HS-5 (cell line): ENCODE data around the gene MRPS31.

Source experiments
- DNase-seq: peaks from one replicate; pipeline ENCODE4 v3.0.0-alpha.2; 2012; ENCODE audit warnings: low read depth

The MRPS31 gene

DNA sequence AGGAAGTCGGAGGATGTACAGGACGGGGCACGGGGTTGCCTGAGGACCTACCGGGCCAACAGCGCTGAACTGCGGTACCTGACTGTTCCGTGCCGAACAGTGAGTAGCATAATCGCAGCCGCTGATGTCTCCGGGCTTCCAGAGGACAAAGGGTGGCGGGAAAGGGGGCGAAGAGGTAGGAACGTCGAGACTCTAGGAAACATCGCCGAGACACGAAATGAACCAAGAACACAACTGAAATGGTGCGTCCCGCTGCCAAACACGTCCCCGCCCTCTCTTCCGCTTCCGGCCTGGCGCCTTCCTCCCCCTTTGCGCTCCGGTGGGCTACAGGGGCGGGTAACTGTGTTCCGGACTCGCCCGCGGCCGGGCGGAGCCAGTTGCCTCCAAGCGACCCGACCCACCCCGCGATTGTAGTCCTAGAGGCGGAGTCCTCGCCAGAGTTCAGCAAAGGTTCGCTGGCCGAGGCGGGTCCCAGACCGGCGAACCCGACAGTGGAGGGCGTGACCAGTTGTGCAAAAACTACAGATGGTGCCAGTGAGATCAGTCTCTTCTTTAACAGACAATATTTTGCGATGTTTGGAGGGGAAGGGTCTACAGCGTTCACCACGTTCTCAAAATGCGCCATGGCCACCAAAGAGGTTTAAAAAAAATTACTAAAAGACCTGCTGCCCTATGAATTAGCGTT lies at the start of gene MRPS31:
Gene MRPS31, minus strand, starts transcription at position 257 of the 685 bp plus-strand sequence. Its CDS starts 54 bp downstream, at position 203.
- peak; percentile 63 for DNase-seq

DNA sequence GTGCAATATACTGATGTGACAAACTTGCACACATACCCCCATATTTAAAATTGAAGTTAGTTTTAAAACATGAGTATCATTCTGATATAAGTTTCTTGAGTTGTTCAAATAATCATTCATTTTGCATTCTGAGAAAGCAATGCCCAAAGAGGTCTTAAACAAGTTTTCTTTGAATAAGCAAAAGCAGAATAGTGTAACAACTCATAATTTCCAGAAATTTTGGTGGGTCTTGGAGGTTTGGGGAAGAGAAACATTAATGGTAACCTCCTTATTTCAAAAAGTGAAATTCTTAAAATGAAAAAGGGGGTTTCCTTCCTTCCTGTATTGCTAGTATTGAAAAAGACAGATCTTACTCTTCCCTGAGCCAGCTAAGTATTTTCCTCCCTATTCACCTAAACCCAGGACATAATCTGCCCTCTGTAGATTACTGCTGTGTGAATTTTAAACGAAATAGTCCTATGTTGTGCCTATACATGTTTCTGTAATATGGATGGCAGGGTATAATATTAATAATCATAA lies 48.9 kb upstream of the MRPS31 start:
- no peak for DNase-seq

DNA sequence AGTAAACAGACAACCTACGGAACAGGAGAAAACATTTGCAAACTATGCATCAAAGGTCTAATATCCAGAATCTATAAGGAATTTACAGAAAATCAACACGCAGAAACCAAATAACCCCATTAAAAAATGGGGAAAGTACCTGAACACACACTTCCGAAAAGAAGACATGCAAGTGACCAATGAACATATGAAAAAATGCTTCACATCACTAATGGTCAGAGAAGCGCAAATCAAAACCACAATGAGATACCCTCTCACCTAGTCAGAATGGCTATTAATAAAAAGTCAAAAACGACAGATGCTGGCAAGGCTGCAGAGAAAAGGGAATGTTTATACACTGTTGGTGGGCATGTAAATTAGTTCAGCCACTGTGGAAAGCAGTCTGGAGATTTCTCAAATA lies 47.9 kb upstream of the MRPS31 start:
- no peak for DNase-seq

DNA sequence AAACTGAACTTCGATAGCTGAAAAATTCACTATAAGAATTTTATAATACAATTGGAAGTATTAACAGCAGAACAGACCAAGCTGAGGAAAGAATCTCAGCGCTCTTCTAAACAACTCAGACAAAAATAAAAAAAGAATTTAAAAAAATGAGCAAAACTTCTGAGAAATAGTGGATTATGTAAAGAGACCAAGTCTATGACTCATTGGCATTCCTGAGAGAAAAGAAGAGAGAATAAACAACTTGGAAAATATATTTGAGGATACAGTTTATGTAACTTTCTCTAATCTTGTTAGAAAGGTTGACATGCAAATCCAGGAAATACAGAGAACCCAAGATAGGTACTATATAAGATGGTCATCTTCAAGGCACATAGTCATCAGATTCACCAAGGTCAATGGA lies 43.8 kb upstream of the MRPS31 start:
- no peak for DNase-seq

DNA sequence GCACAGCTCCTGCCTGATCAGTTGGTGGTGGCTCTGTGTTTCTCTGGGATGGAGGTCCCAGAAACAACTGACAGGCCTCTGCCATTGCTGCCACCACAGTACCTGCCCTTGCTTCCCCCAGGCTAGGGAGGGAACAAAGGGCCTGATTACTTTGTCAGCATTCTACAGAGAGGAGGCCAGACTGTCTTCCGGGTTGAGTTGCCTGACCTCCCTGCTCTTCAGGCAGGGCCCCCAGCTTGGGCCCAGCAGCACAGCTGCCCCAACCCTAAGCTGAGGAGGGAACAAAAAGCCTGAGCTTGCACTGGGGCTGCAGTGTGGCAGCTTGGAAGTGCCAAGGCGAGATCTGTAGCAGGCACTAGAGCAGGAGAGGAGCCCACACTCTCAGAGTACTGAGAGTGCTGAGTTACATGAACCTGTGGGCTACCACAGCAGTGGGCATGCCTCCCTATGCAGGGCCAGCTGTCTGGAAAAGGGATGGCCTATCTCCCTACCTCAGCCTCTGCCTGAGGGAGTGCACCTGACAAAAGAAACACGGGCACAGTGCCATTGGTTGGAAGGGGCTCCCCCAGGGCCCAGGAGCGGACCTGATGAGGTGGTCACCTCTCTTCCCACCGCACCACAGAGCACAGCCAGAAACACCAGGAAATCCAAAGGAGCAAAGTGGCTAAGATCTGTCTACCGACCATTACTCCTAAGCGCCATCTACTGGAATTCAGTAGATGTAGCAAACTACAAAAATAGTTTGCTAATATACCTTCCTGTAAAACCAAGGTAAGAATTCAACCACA lies 42.9 kb upstream of the MRPS31 start:
- DNase-seq: no peak

DNA sequence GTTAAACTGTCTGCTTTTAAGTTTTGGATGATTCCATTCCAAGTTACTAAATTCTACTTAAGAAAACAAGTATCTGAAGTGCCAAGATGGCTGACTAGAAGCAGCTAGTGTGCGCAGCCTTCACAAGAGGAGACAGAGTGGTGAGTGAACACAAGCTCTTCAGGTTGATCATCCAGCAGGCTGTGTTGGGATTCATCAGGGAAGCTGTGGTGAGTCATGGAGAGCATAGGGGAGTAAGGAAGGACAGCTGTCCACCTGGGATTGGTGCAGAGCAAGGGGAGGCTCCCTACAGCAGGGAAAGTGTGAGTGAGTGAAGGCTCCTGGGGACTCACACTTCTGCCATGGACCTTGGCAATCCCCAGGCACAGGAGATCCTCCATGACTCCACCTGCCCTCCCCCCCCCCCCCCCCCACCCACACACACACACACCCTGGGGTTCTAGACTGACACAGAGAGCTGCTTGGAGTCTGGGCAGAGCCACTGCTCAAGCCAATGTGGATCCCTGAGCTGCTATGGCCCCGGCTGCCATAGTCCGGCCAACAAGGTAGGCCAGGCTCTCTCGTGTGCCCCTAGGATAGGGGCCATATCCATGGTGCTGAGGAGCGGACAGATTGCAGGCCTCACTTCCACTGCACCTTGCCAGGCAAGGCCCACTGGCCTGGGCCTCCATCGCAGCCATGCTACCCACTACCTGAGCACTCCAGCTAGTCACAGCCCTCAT lies 41.9 kb upstream of the MRPS31 start:
- DNase-seq: no peak

DNA sequence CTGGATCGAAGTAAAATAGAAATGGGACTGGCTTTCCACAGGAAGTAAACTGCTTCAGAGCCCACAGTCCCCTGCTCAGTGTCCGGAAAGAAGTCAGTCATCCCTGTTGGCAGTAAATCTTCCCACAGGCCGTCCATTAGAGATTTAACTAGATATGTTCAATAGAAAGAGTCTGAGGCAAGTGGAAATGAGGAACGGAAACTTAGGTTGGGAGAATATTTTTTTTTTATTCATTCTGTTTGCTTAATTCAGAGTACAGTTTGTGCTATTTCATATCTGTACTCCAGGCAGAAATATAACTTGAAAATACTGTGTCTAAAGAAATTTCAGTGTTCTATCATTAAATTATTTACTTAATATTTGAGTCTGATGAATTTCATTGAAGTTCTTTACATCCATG lies 41.1 kb upstream of the MRPS31 start:
- no peak for DNase-seq

DNA sequence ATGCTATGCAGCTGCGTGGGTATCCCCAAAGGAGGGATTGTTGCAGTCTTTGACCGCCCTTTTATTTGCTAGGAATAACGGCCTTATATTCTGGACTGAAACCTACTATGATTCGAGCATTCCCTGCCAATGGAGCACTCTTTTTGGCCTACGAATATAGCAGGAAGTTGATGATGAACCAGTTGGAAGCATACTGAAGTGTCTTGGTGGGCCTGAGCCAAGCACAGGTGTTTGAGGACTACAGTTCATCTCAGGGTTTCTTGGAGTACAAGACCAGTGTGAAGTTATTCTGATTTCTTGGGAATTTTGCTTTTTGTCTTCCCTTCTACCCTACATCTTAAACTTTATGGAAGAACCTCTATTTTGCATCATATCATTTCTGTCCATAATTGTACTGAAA lies 38.5 kb upstream of the MRPS31 start:
- no peak for DNase-seq

DNA sequence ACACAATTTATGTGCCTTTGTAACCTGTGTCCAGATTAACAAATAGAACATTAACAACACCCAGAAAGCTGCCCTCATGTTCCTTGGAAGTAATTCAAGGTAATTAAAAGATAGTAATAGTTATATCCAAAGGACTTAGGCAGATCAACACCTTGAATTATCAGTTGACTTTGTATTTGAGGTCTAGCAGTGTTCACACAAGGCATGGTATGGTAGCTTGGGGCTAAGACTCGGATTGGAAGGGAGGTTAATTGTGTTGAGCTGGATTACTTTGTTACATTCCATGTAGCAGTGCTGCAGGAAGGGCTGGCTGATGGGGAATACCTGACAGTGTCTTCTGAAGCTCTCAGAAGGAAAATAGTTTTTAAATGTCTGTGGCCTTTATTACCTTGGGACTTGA lies 35.3 kb upstream of the MRPS31 start:
- no peak for DNase-seq

DNA sequence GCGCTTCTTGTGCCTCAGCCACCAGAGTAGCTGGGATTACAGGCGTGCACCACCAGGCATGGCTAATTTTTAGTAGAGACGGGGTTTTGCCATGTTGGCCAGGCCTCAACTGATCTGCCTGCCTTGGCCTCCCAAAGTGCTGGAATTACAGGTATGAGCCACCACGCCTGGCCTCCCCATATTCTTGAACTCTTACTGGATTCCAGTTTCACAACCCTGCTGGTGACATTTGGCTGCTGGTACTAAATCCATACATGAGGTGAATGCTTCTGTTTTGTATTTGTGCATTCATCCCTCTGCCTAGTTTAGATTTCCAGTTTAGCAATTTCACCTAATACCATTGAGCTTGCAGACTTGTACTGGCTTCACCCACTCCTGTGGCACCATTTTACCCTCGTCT lies 32.3 kb upstream of the MRPS31 start:
- no peak for DNase-seq

DNA sequence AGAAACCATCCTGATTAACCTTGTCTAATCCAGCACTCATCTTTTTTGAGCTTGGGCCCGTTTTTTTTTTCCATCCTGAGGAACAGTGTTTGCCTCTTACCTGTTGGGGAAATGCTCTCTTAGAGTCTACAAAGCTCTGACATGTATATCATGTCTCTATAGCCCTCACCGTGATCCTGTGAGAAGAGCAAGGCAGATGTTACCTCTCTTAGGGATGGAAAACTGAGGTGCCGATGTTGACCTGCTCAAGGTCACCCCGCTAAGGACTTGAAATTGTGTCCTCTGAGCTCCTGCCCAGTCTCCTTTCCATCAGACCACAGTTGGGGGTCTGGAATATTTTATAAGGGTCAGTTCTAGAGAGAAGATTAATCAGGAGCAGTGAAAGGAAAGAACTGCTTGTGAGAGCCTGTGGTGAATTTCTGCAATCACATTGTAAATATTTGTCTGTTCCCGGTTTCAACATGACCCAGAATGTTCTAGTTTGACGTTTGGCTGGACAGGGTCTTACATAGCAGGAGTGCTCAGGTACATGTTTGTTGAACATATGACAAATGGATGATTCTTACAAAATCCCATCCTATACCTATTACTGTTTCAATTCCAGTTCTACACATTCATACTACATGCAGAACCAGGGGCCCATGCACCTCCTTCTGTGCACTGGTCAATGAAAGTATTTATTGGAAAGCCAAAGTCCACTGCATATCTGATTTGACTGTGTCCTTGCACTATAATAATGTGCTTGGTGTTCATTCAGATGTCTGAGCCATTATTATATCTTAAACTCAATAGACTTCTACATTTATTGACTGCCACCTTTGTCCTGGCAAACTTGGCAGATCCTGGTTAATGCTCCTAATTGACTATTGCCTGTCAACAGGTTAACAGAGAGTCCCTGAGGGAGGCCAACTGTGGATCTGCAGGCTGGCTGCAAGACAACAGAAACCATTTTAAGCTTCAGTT lies 30.5 kb upstream of the MRPS31 start:
- DNase-seq: no peak

DNA sequence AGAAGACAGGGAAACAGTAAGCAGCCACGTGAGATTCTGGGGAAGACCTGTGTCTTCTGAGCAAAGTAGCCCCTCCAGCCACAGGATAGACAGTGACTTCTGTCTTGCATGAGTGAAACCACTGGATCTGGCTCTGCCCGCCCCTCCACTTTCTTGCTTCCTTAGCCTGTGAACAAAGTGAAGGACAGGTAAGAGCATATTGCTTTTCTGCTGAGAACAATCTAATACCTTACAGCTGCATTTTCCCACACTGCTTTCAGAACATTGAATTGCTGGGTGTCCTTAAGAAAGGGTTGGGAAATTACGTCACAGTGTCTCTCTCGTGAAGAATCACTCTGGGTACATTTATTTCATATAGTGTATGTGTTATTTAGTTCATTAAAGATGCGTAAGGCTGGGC lies 29.6 kb upstream of the MRPS31 start:
- DNase-seq: no peak

DNA sequence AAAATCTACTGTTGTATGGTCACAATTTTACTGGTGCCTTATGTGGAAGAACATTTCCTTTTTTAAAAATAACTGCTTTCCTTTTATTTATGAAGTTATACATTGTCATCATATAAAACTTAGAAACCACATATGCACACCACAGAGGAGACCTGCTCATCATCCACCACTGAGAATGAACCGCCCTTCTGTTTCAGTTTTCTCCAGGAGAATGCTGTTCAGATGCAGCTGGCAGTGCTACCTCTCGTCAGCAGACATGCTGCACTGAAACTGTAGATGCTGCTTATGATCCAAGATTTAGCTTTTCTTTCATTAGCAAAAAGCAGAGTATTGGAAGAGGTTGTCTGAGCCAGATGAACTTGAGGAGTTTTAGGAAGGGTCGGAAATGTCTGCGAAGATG lies 28.5 kb upstream of the MRPS31 start:
- DNase-seq: no peak

DNA sequence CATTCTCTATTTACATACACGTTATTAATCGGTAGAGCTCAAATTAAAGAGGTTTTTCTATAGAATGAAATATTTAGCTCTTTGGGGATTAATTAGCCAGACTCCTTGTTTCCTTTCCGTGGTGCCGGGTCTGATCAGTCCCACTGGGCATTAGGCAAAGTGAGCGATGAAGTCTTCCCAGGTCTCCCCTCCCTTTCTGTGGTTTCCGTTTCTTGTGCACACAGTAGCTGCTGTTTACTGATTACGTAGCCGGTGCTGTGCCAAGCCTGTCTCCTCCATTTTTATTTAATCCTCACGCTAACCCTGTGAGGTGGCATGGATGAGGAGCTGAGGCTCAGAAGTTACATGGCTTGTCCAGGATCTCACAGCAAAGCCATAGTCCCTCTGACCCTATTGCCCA lies 27.4 kb upstream of the MRPS31 start:
- no peak for DNase-seq

DNA sequence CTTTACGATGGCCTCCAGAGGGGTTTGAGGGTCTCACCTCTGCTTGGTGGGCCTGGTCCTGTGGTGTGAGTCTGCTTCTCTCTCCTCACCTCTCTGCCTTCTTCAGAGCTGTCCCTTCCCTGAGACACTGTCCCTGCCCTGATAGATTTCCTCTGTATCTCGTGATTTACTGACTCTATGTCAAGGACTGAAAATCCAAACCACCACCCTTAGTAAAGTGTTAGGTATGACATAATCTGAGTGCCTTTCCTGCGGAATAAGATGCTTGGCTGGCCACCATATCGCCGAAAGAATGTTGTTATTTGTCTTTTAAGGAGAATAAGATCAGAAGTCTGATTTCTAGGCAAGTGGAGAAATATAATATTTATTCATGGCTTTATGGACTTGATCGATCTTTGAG lies 25.7 kb upstream of the MRPS31 start:
- DNase-seq: no peak

DNA sequence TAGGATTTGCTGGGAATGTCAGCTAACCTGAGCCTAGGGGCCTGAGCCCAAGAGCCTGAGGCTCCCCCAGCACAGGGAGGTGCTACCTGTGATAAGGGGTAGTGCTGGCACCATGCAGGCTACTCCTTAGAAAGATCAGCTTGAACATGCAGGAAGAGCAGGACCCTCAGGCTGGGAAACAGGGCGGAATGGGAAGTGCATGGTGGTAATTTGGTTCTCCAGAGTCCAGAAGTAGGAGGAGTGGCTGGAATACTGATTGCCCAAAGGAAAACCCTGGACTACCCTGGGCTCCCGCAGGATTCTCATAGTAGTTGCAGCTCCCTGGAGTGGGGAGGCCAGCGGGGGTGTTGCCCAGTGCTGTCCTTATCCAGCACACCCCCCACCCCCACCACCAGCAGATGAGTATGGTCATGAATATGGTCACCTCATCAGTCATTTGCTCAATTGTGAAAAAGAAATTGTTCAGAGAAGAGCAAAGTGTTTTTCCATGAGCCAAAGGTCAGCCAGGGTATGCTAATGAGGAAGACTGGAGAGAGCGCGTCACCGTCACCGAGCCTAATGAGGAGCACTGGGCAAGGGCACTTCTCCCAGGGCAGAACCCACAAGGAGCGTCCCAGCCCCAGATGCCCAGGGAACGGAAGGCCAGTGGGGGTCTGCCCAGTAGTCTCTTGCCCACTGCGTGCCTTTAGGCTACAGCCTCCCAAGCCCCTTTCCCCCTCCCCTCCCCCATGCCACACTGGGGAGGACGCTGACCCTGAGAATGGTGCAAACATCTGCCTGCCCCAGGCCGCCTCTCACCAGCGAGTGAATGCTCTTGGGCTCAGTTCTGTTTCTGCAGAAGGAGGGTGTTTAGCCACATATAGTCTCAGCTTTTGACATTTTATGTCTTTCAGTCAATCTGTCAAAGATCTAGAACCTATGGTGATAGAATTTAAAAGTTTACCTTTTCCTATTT lies 23.7 kb upstream of the MRPS31 start:
- DNase-seq: no peak

DNA sequence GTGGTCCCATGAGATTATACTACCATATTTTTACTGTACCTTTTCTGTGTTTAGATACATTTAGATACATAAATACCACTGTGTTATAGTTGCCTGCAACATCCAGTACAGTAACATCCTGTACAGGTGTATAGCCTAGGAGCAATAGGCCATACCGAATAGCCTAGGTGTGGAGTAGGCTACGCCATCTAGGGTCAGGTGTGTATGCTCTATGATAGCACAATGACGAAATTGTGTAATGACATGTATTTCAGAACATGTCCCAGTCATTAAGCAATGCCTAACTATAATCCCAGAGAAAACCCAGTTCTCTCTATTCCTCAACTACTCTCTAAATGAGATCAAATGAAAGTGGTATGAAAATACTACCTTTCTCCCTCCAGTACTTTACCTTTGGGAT lies 22.3 kb upstream of the MRPS31 start:
- no peak for DNase-seq

DNA sequence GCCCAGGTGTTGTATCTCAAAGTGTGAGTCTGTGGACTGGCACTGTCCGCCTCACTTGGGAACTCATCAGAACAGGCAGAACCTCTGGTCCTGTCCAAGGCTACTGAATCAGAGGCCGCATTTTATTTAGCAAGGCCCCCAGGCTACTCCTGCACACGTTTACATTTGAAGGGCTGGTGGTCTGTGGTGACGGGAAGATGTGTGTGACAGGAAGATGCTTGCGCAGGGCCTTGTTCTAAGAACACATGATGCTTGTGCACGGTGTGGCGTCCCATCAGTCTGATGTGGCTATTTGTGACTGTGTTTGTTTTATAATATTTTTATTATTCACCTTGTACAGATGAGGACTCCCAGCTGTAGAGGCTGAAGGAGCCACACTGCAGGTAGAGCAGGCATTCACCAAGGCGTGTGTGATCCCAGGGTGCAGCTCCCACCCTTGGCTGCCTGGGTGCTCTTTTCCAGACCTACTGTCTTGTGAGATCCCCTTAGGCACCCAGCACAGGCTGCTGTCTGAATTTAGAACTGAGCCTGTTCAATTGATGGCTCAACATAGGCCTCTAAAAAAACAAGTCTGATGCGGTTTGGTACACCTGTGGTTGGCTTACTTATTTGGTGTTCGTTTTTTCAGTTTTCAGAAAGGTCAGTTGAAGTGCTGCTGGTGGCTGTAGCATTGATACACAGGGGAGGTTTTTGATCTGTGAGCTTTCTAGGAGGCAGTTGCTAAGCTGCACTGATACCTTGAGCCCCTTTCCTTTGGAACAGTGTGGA lies 21.5 kb upstream of the MRPS31 start:
- no peak for DNase-seq

DNA sequence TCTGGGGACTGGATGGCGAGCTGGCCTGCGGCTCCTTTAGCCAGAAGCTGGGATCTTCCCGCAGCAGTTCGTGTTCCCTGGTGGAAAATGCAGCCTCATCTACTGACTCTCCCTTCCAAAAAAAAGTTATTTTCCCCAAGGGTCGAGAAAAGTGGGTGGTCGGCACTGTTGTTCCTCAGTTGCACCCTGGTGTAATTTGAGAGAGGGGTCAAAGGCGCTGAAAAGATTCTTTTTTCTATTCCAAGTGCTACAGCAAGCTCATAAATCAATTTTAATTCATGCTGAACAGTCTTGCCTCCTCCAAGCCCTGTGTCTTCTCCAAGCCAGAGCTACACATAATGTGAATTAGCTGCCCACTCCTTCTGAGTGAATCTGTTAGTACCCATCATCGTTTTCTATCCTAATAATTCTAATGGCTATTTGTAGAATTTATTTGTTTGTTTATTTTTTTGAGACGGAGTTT lies 19.2 kb upstream of the MRPS31 start:
- no peak for DNase-seq
